SK-N-SH treated with all-trans-retinoic acid at 6 μM for 48 hours (cell line): ENCODE measurements around the gene ZFP92.

Experiments used
- ARNTL ChIP-seq: fragments of 450-650 bp; formaldehyde crosslinking; IDR thresholded peaks from 2 replicates; pipeline ENCODE4 v1.5.0; 2020; ENCODE audit warnings: low read depth, mild to moderate bottlenecking, moderate library complexity, borderline replicate concordance
- ESRRG ChIP-seq: fragments of 250-450 bp; sonication (Bioruptor Pico); IDR thresholded peaks from 2 replicates; pipeline ENCODE4 v1.6.1; 2021; ENCODE audit warnings: mild to moderate bottlenecking
- TSHZ2 ChIP-seq: fragments of 250-450 bp; sonication (Bioruptor Pico); IDR thresholded peaks from 2 replicates; pipeline ENCODE4 v1.5.0; 2020; ENCODE audit warnings: mild to moderate bottlenecking, moderate library complexity
- ZNF70 ChIP-seq: fragments of 450-650 bp; formaldehyde crosslinking; IDR thresholded peaks from 2 replicates; pipeline ENCODE4 v1.5.0; 2020; ENCODE audit warnings: mild to moderate bottlenecking, moderate library complexity
- TF ChIP-seq, protein P1 (sequence below): fragments of 250-450 bp; sonication (Bioruptor Pico); IDR thresholded peaks from 2 replicates; pipeline ENCODE4 v1.8.0; 2021; ENCODE audit warnings: low read depth, mild to moderate bottlenecking, moderate library complexity, borderline replicate concordance

- TF ChIP-seq, protein P1, sequence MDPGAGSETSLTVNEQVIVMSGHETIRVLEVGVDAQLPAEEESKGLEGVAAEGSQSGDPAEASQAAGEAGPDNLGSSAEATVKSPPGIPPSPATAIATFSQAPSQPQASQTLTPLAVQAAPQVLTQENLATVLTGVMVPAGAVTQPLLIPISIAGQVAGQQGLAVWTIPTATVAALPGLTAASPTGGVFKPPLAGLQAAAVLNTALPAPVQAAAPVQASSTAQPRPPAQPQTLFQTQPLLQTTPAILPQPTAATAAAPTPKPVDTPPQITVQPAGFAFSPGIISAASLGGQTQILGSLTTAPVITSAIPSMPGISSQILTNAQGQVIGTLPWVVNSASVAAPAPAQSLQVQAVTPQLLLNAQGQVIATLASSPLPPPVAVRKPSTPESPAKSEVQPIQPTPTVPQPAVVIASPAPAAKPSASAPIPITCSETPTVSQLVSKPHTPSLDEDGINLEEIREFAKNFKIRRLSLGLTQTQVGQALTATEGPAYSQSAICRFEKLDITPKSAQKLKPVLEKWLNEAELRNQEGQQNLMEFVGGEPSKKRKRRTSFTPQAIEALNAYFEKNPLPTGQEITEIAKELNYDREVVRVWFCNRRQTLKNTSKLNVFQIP = no peak
- no peak for TF ChIP-seq ZNF70
- no peak for TF ChIP-seq ARNTL (CRISPR knock-in tag)
- no peak for TF ChIP-seq ESRRG
- TF ChIP-seq TSHZ2 (CRISPR knock-in tag) = no peak
Measured at GRCh38 chrX:153447581-153447960, 36.3 kb downstream of the ZFP92 start.
